Testis (tissue), 3 donors: Measurements from ENCODE around the gene CISD1. TPM values are rescaled to one million over a fixed set of nuclear protein-coding genes. Genes with fewer than 3 reads are reported as not detected.
"Not testable (repeated sequence)": the region's sequence is repeated elsewhere in the genome, so short reads cannot be mapped to it uniquely, and the experiment has no call there.

Source experiments
- DNase-seq: peaks from one replicate; pipeline ENCODE4 v3.0.0-alpha.2; 2019
- H3K27ac ChIP-seq, 2 donors: fragments of 200-600 bp; sonication (generic); one replicate each; pipeline ENCODE4 v1.5.1; 2019
- H3K27me3 ChIP-seq: fragments of 200-600 bp; sonication (generic); one replicate; pipeline ENCODE4 v1.5.1; 2019
- H3K36me3 ChIP-seq: fragments of 200-600 bp; sonication (generic); one replicate; pipeline ENCODE4 v1.5.1; 2017; ENCODE audit warnings: low read depth; ENCODE audit errors: missing control alignments
- H3K4me1 ChIP-seq: fragments of 200-600 bp; sonication (generic); one replicate; pipeline ENCODE4 v1.5.1; 2019
- H3K4me3 ChIP-seq, 2 donors: fragments of 200-600 bp; sonication (generic); one replicate each; pipeline ENCODE4 v1.5.1; 2017 to 2019
- H3K9me3 ChIP-seq: fragments of 200-600 bp; sonication (generic); one replicate; pipeline ENCODE4 v1.5.1; 2017
- POLR2A ChIP-seq: fragments of 450-650 bp; IDR thresholded peaks from one replicate; pipeline ENCODE4 v1.6.1; 2017; ENCODE audit warnings: antibody characterized with exemption, mild to moderate bottlenecking, moderate library complexity
- WGBS, 2 donors: methylation state at CpG; one replicate each; pipeline ENCODE4 v1.1.5; 2018; 5-methylcytosine and 5-hydroxymethylcytosine counted together
- intact Hi-C: fragments of 100-400 bp; cut with DNase I; formaldehyde crosslinking; loops from one replicate; pipeline ENCODE4 v1.15.1; 2023; ENCODE audit warnings: low total_unique reads
- polyA plus RNA-seq: library from polyadenylated mRNA; stranded (reverse); fragments of 350-450 nt; fragmentation: Illumina TruSeq; extraction: RNeasy Lipid Tissue Mini Kit (QIAGEN cat#74804); gene quantifications from one replicate; pipeline ENCODE4 v1.2.3, GENCODE V29; 2014; ENCODE audit warnings: low read depth, low replicate concordance; ENCODE audit not compliant: insufficient read depth
- total RNA-seq, 2 donors: library from RNA; depleted of rRNA; stranded (reverse); fragments of >200 nt; gene quantifications; one replicate each; pipeline ENCODE4 v1.2.3, GENCODE V29; 2016
- TF ChIP-seq, protein P1 (sequence below), 3 experiments: fragments of 450-650 bp in 2 of 3; fragments of 200-600 bp in 1 of 3; sonication (generic) in 1 of 3; IDR thresholded peaks; one replicate each; pipeline ENCODE4 v1.5.1; 2016 to 2019; ENCODE audit warnings: antibody characterized with exemption in 3 of 3, mild to moderate bottlenecking in 2 of 3, moderate library complexity in 1 of 3

The CISD1 gene
- total and polyA plus RNA-seq, 3 donors from 2014 or later, result 20.3 to 71.2 (median 20.7) TPM

DNA sequence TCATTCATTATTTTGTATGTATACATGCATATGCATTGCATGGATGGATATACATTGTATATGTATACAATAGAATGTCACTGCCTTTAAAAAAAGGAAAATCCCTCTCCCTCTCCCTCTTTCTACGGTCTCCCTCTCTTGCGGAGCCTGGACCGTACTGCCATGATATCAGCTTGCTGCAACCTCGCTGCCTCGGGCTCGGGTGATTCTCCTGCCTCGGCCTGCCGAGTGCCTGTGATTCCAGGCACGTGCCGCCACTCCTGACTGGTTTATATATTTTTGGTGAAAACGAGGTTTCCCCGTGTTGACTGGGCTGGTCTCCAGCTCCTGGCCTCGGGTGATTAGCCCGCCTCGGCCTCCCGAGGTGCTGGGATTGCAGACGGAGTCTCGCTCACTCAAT, 25.7 kb upstream of the CISD1 start:
- no peaks in the 10 kb centered on the region for H3K27me3 ChIP-seq
- no peak overlapping the region for H3K27ac ChIP-seq
- H3K4me3 ChIP-seq, result no peak overlapping the region
- TF ChIP-seq, protein P1, sequence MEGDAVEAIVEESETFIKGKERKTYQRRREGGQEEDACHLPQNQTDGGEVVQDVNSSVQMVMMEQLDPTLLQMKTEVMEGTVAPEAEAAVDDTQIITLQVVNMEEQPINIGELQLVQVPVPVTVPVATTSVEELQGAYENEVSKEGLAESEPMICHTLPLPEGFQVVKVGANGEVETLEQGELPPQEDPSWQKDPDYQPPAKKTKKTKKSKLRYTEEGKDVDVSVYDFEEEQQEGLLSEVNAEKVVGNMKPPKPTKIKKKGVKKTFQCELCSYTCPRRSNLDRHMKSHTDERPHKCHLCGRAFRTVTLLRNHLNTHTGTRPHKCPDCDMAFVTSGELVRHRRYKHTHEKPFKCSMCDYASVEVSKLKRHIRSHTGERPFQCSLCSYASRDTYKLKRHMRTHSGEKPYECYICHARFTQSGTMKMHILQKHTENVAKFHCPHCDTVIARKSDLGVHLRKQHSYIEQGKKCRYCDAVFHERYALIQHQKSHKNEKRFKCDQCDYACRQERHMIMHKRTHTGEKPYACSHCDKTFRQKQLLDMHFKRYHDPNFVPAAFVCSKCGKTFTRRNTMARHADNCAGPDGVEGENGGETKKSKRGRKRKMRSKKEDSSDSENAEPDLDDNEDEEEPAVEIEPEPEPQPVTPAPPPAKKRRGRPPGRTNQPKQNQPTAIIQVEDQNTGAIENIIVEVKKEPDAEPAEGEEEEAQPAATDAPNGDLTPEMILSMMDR (IDR thresholded peaks at IDR 0.05), result no peak
- no peak for TF ChIP-seq POLR2A
- WGBS, 2 donors, result 89 to 92% methylated on average over 7 to 18 of the region's 18 CpGs
- H3K9me3 ChIP-seq, result no peaks in the 10 kb centered on the region
- H3K36me3 ChIP-seq, result no peaks in the 10 kb centered on the region
- DNase-seq, result no peak
- intact Hi-C loops, result no loop called here
- no peaks in the 10 kb centered on the region for H3K4me1 ChIP-seq

DNA sequence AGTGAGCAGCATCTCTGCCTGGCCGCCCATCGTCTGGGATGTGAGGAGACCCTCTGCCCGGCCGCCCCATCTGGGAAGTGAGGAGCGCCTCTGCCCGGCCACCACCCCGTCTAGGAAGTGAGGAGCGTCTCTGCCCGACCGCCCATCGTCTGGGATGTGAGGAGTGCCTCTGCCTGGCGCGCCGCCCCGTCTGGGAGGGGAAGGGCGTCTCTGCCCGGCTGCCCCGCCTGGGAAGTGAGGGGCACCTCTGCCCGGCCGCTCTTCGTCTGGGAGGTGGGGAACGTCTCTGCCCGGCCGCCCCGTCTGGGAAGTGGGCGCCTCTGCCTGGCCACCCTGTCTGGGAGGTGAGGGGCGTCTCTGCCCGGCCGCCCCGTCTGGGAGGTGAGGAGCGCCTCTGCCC, 25.2 kb upstream of the CISD1 start:
- WGBS, 2 donors, result 78% methylated on average over 29 of the region's 31 CpGs; no CpG with 5 or more reads in 1 of the 2 donors
- intact Hi-C loops, result not testable (repeated sequence)

DNA sequence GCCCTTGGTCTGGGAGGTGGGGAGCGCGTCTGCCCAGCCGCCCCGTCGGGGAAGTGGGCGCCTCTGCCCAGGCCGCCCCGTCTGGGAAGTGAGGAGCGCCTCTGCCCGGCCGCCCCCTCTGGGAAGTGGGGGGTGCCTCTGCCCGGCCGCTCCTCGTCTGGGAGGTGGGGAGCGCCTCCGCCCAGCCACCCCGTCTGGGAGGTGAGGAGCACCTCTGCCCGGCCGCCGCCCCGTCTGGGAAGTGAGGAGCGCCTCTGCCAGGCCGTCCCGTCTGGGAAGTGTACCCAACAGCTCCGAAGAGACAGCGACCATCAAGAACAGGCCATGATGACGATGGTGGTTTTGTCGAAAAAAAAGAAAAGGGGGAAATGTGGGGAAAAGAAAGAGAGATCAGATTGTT, 24.7 kb upstream of the CISD1 start:
- intact Hi-C loops, H3K9me3 ChIP-seq, H3K4me3 ChIP-seq, DNase-seq, H3K27ac ChIP-seq, H3K27me3 ChIP-seq, H3K36me3 ChIP-seq, H3K4me1 ChIP-seq: not testable (repeated sequence)
- 82 to 93% methylated on average over 4 to 19 of the region's 28 CpGs for WGBS, 2 donors

More for the DNA sequence above, 25.2 kb upstream of the CISD1 start:
- not testable (repeated sequence) for H3K36me3 ChIP-seq, H3K27me3 ChIP-seq, DNase-seq, H3K27ac ChIP-seq, H3K9me3 ChIP-seq, H3K4me1 ChIP-seq, H3K4me3 ChIP-seq

DNA sequence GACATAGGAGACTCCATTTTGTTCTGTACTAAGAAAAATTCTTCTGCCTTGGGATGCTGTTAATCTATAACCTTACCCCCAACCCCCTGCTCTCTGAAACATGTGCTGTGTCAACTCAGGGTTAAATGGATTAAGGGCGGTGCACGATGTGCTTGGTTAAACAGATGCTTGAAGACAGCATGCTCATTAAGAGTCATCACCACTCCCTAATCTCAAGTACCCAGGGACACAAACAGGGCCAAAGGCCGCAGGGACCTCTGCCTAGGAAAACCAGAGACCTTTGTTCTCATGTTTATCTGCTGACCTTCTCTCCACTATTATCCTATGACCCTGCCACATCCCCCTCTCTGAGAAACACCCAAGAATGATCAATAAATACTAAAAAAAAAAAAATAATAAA, 24.3 kb upstream of the CISD1 start:
- DNase-seq, H3K27me3 ChIP-seq, intact Hi-C loops, H3K27ac ChIP-seq, H3K9me3 ChIP-seq, H3K4me1 ChIP-seq, H3K36me3 ChIP-seq, H3K4me3 ChIP-seq: not testable (repeated sequence)
- WGBS, 2 donors, result 70 to 92% methylated on average over 3 of the region's 3 CpGs

DNA sequence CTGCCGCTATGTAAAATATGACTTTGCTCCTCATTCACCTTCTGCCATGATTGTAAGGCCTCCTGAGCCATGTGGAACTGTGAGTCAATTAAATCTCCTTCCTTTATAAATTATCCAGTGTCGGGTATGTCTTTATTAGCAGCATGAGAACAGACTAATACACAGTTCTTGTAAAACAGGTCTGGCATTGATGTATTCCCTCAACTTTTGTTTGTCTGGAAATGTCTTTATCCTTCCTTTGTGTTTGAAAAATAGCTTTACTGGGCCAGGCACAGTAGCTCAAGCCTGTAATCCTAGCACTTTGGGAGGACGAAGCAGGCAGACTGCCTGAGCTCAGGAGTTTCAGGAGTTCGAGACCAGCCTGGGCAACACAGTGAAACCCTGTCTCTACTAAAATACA, 15.8 kb upstream of the CISD1 start:
- TF ChIP-seq, protein P1 (IDR thresholded peaks at IDR 0.05), result no peak
- no peak for TF ChIP-seq POLR2A
- WGBS, 2 donors, result 72 to 85% methylated on average over 4 of the region's 4 CpGs
- DNase-seq, result no peak
- Histone ChIP-seq H3K27ac (no peak overlapping the region), H3K9me3 (no peaks in the 10 kb centered on the region), H3K36me3 (no peaks in the 10 kb centered on the region), H3K4me1 (no peaks in the 10 kb centered on the region), H3K4me3 (no peak overlapping the region), H3K27me3 (no peaks in the 10 kb centered on the region)
- intact Hi-C loops, result no loop called here

DNA sequence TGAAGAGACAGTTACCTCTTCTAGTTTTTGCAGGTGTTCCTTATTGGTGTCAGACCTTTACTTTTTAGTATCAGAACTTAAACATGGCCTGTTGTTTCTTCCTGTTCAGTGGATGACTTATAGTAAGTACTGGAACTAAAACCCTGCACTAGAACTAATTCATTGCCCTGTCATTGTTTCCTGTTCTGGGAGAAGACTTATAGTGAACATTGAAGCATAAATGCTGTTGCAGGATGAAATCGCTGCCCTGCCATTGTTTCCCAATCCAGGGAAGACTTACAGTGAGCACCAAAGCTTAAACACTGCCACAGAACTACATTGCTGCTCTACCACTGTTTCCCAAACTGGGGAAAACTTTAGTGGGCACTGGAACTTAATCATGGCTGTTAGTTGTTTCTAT, 14.3 kb upstream of the CISD1 start:
- intact Hi-C loops, result no loop called here
- WGBS, 2 donors, result 0 to 30% methylated on average over 1 of the region's 1 CpG

DNA sequence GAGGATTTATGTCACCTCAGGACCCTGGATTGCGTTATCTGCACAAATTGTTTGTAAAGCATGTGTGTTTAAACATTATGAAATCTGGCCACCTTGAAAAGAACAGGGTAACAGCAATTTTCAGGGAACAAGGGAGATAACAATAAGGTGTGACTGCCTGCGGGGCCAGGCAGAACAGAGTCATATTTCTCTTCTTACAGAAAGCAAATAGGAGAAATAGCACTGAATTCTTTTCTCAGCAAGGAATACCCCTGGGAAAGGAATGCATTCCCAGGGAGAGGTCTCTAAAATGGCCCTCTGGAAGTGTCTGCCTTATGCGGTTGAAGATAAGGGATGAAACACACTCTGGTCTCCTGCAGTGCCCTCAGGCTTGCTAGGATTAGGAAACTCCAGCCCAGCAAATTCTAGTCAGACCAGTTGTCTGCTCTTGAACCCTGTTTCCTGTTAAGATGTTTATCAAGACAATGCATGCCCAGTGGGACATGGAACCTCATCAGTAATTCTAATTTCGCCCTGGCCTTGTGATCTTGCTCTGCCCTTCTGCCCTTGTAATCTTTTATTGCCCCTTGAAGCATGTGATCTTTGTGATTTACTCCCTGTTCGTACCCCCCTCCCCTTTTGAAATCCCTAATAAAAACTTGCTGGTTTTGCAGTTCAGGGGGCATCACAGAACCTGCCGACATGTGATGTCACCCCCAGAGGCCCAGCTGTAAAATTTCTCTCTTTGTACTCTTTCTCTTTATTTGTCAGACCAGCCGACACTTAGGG, 12.8 kb upstream of the CISD1 start:
- H3K27ac ChIP-seq, H3K27me3 ChIP-seq, H3K9me3 ChIP-seq, DNase-seq, H3K36me3 ChIP-seq, H3K4me3 ChIP-seq, H3K4me1 ChIP-seq, intact Hi-C loops: not testable (repeated sequence)
- WGBS, 2 donors, result 88 to 91% methylated on average over 7 of the region's 7 CpGs

More for the DNA sequence above, 14.3 kb upstream of the CISD1 start:
- Histone ChIP-seq H3K27ac (no peak overlapping the region), H3K9me3 (no peaks in the 10 kb centered on the region), H3K4me3 (no peak overlapping the region), H3K36me3 (no peaks in the 10 kb centered on the region), H3K4me1 (no peaks in the 10 kb centered on the region), H3K27me3 (no peaks in the 10 kb centered on the region)
- no peak for DNase-seq
- no peak for TF ChIP-seq POLR2A
- TF ChIP-seq, protein P1 (IDR thresholded peaks at IDR 0.05), result no peak
